ENCODE data around the gene COL1A1.

Gene COL1A1

DNA sequence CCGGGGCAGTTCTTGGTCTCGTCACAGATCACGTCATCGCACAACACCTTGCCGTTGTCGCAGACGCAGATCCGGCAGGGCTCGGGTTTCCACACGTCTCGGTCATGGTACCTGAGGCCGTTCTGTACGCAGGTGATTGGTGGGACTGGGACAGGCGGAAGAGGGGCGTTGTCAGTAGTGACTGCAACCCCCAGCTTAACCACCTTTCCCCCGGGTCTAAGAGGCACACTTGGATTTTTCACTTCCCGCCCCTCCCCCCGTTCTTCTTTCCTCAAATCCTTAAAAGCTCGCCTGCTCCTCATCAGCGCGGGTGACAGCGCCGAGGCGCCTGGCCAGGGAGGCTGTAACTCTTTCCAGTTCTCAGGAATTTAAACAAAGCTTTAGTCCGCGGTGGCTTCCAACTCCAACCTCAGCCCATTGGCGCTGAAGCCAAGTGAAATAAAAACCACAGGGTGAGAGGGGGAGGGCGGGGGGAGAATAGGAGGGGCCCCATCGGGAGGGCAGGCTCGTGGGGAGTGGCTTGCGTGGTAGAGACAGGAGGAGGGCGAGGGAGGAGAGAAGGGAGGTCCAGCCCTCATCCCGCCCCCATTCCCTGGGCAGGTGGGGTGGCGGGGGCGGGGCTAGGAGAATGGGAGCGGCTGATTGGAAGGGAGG is 1.5 kb downstream of the COL1A1 start:
- peak in 8 of 14 donors; percentile 14 to 73 (median 56) for DNase-seq

DNA sequence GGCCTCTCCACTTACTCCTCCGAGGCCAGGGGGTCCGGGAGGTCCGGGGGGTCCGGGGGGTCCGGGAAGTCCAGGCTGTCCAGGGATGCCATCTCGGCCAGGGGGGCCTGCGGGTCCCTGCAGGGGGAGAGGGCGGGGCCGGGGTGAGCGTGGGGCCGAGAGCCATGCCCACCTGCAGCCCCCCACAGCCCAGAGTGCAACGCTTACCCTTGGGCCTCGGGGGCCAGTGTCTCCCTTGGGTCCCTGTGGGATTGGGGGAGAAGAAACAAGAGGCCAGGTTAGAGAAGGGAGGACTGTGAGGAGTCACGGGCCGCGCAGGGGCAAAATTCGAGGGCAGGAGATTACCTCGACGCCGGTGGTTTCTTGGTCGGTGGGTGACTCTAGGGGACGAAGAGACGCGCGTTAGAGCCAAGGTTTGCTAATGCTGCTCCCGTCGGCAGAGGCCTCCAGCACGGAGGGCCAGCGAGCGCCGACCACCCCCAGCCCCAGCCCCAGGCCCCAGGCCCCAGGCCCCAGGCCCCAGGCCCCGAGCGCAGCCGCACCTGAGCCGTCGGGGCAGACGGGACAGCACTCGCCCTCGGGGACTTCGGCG is 2.1 kb downstream of the COL1A1 start:
- no peak for DNase-seq

DNA sequence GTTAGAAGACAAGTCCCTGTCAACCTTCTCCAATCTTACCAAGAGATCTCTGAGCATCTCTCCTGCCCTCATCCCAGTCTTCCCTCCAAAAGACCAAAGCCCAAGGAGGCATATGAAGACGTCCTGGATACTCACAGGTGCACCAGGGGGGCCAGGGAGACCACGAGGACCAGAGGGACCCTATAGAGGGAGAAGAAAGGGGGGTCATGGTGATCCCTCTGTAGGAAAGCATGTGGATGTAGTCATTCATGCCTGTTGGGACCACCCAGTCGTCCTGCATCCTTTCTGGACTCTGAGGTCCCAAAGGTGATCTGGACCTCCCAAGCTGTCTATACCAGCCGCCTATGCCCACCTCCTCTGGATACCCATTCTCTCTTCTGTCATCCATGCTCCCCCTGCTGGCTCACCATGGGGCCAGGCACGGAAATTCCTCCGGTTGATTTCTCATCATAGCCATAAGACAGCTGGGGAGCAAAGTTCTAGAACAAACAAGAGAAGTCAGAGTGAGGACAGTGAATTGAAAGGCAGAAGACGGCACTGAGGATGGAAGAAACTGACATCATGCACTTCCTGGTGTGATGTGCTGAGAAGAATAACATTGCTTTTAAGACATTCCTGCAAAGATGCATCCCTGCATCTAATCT is 3.3 kb downstream of the COL1A1 start:
- DNase-seq = peak in 5 of 14 donors; percentile 3 to 28 (median 12)

DNA sequence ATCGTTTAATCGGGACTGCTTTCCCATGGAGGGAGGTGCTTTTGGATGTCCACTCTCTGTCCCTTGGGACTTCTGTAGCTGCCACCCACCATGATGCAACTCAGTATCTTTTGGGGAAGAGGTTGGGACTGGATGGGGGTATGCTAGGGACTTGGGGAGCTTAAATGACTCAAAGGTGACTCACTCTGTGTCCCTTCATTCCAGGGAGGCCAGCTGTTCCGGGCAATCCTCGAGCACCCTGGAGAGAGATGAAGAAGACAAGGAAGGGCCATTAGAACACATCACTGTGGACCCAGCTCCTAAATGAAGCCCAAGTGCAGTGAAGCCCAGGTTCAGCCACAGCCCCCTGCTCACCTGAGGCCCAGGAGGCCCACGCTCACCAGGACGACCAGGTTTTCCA is 4.6 kb downstream of the COL1A1 start:
- DNase-seq = no peak

DNA sequence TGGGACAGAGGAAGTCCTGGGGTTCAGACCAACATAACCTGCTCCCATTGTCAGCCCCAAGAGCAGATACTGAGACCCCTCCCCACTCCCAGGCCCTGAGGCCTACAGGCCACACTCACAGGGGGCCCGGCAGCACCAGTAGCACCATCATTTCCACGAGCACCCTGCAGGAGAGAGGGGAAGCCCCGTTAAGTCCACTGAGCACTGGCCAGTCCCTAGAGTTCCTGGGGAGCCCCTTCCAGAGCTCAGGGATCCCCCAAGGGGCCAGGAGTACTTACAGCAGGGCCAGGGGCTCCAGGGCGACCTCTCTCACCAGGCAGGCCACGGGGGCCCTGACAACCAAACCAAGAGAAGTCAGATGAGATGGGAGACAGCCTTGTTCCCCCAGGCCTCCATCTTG is 5.4 kb downstream of the COL1A1 start:
- no peak for DNase-seq

DNA sequence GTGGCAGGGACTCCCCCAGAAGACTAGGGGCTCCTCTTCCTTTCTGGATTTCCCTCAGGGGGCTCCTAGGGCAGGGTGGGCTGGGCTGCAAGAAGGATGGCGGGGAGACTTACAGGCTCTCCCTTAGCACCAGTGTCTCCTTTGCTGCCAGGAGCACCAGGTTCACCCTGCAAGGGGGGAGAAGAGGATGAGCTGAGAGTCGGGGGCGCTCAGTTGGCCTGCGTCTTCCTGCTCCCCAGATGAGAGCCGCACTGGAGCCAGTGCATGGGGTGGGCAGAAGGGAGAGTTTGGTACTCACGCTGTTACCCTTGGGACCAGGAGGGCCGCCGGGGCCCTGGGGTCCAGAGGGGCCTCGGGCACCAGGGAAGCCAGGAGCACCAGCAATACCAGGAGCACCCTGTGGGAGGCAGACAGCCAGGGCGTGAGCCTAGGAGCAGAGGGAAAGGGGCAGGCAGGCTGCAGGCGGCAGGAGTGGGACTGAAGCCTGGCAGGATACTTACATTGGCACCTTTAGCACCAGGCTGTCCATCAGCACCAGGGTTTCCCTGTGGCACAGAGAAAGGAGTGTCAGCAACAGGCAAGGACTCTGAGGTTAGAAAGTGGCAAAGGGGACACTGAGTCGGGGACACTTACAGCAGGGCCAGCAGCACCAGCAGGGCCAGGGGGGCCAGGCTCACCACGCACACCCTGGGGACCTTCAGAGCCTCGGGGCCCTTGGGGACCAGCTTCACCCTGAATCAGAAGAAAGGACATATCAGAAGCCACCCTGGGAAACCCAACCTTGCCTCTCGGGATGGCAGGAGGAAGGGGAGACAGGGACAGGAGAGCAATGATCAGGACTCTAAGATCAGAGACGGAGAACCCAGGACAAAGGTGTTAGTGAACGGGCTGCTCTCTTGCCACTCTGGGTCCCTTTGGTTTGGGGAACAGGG is 6.2 kb downstream of the COL1A1 start:
- no peak for DNase-seq

DNA sequence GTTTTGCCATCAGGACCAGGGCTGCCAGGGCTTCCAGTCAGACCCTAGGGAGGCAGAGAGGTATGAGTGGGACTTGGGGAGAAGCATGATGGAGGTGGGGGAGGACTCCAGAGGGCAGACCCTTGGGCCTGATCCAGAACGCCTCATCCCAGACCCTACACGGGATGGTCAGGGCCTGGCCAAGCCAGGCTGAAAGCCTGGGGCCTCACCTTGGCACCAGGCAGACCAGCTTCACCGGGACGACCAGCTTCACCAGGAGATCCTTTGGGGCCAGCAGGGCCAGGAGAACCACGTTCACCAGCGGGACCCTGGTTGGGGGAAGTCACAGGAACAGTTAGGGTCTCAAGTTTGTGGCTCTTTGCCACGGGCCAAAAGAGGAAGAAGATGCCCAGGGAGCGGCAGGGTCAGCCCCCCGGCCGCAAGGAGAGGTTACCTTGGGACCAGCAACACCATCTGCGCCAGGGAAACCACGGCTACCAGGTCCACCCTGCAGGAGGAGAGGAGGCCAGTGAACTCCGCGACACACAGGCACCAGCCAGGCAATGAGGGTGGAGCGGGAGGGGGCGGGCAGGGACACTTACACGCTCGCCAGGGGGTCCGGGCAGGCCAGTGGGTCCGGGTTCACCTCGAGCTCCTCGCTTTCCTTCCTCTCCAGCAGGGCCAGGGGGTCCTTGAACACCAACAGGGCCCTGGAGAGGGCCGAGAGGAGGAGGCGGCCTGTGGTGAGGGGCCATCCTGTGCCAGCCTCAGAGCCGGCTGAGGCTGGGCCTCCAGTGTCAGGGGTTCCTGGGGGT is 7.1 kb downstream of the COL1A1 start:
- DNase-seq = no peak

DNA sequence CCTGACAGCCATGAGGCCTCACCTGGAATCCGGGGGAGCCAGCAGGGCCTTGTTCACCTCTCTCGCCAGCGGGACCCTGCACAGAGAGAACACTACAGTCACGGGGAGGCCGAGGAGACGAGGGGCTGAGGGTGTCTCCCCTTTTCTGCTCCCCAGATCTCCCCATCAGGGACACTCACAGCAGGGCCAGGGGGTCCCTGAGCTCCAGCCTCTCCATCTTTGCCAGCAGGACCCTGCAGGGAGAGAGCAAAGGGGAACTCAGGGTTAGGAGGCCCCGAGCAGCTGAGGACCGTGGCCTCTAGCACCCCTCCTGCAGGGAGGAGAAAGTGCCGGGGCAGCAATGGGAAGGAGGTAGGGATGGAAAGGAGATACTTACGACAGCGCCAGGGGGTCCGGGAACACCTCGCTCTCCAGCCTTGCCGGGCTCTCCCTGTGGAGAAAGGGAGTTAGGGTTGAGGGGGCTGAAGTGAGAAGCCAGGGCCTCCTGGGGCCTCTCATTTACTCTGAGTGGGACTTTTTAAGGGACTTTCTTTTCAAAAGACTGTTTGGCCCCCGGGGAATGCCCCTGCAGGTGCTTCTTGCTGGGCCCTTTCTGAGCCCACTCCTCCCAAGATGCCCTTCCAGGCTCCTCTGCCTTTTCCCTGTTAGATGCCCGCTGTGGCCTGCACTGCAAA is 8.7 kb downstream of the COL1A1 start:
- DNase-seq = no peak

DNA sequence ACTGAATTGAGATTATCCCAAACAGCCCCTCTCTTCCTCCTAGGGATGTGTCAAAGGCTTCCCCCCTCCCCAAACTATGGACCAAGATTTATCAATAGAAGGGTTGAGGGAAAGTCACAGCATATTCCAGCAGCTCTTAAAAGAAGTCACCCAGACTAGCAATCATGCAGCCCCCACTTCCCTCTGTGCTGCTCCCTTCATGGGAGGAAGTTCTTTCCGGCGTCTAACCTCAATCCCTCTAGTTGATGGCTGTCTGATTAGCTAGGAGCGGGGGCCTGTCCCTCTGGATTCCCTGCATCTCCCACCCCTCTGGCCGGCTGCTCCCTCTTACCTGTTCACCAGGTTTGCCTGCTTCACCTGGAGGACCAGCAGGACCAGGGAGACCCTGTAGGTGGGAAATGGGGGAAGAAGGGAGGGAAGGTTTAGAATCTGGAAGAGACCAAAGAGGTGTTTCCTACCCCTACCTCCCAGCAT is 9.2 kb downstream of the COL1A1 start:
- DNase-seq = no peak

DNA sequence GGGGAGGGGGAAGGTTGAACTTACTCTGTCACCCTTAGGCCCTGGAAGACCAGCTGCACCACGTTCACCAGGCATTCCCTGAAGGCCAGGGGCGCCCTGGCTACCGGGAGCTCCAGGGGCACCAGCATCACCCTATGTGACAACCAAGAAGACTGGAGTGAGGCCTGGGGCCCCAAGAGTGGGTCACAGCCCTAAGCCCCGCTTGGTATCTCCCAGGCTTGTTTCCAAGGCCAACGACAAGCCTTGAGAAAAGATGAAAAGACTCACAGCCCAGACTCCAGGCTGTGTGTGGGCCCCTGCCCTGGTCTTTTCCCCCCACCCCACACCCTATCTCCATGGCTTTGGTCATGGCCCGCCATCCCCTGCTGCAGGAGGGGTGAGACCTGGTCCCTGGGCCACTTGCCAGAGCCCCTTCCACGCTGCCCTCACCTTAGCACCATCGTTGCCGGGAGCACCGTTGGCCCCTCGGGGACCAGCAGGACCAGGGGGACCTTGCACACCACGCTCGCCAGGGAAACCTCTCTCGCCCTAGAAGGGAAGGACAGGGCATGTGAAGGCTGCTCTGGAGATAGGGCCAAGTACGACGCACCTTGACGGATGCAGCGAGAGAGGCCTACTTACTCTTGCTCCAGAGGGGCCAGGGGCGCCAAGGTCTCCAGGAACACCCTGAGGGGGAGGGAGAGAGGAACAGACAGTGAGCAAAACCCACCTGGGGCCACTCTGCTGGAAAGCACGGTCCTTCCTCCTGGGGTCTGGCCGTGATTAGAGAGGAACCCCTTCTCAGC is 9.9 kb downstream of the COL1A1 start:
- DNase-seq = no peak

DNA sequence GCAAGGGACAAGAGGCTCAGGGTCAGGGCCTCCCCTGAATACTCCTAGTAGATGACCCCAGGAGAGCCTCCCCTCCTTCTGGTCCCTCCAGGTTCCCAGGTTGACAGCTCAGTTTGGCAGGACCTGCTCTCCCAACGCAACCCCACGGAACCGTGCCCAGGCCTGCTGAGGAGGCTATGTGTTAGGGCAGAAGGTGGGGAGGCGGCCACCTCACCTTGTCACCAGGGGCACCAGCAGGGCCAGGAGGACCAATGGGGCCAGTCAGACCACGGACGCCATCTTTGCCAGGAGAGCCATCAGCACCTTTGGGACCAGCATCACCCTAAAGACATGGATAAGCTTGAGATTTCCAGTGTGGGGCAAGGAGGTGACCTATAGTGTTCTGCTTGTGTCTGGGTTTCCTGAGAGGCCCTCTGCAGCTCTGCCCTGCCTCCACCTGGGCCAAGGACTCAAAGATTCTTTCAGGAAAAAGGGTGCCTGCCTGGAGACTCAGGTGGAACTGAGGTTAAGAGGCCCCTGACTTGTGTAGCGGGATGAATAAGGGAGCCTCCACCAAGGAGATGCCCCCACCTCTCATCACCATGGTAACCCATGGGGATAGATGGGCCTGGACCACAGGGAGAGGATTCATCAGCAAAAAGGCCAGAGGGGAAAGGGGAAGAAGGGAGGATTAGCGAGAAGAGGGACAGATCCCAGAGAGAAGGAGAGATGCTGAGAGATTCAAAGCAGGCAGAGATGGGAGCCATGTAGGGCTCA is 10.7 kb downstream of the COL1A1 start:
- no peak for DNase-seq

DNA sequence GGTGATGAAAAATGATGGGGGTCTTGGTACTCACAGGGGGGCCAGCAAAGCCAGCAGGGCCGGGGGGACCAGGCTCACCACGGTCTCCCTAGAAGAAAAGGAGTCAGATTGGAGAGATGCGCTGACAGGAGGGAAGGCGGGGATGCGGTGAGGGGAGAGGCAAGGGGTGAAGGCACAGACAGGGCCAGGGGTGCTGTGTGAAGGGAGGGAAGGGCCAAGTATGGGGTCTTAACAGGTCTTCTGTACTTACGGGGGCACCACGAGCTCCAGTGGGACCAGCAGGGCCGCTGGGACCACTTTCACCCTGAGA is 11.2 kb downstream of the COL1A1 start:
- no peak for DNase-seq

DNA sequence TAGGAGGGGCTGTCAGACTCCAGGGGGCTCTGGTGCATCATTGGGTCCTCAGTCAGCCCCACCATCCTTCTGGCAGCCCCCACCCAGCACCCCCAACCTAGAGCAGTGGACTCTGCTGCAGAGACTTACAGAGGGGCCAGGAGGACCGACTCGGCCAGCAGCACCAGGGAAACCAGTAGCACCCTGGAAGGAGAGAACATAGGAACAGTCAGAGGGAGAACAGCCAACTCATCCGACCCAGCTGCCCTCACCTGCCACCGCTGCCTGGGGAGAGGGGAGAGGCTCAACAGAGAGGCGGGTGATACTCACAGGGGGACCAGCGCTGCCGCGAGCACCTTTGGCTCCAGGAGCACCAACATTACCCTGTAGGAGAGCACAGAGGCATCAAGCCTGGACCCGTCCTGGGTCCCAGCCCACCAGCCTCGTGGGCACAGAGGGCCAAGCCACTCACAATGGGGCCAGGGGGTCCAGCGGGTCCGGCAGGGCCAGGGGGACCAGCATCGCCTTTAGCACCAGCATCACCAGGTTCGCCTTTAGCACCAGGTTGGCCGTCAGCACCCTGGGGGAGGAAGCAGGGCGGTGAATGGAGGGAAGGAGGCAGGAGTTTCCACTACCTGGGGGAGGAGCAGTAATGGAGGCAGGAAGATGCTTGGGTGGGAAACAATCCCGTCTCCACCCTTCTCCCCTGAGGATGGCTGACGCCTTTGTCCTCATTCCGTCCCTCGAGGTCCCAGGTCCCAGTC is 11.7 kb downstream of the COL1A1 start:
- no peak for DNase-seq

DNA sequence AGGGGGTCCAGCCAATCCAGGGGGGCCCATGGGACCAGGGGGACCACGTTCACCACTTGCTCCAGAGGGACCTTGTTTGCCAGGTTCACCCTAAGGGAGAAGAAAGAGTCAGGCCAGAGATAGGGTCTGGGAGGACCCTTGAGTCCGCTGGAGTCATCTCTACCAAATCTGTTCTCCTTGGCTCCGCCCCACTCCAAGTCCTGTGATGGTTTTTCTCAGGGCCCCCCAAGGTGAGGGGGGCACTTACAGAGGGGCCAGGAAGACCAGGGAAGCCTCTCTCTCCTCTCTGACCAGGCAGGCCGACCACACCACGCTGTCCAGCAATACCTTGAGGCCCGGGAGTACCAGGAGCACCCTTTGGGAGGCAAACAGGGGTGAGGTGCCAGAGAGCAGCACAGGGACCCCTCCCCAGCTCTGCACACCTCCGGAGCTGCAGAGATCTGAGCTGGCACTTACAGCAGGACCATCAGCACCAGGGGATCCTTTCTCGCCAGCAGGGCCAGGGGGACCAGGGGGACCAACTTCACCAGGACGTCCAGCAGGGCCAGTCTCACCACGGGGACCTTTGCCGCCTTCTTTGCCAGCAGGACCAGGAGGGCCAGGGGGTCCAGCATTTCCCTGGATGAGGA is 12.4 kb downstream of the COL1A1 start:
- DNase-seq = no peak

DNA sequence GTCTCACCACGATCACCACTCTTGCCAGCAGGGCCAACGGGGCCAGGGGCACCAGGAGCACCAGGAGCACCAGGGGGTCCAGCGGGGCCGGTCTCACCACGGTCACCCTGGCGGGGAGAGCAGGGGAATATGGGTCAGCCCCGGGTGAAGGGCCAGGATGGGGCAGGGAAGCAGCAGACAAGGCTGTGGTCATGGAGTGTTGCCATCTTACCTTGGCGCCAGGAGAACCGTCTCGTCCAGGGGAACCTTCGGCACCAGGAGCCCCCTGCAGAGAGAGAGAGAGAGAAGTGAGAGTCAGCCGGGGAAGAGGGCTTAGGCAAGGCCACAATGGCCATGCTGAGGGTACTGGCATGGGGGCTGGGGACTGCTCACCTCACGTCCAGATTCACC is 12.9 kb downstream of the COL1A1 start:
- no peak for DNase-seq

DNA sequence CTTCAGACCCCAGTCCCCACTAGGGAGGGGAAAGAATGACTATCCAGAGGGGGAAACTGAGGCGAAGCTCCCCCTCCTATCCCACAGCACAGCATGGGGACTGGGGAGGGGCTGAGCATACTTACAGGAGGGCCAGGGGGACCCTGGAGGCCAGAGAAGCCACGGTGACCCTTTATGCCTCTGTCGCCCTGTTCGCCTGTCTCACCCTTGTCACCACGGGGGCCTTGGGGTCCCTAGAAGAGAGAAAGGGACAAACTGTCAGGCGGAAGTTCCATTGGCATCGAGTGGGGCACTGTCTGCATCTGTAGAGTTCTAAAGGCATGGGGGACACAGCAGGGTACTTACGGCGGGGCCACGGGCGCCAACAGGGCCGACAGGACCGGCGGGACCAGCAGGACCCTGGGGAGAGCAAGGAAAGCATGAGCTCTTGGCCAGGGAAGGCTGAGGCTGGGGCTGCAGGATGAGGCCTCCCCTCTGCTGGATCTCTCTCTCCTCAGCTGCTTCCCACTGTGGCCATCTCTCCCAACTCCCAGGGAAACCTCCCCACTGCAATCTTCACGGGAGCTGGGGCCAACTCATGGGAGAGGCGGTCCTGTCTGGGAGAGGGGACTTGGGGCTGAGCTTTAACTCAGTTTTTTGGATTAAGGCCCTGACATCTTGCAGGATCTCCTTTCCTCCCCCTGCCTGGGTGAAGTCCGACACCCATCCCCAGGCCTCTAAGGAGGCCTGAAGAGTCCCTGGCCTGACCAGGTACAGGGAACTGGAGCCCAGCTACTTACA is 13.5 kb downstream of the COL1A1 start:
- no peak for DNase-seq

DNA sequence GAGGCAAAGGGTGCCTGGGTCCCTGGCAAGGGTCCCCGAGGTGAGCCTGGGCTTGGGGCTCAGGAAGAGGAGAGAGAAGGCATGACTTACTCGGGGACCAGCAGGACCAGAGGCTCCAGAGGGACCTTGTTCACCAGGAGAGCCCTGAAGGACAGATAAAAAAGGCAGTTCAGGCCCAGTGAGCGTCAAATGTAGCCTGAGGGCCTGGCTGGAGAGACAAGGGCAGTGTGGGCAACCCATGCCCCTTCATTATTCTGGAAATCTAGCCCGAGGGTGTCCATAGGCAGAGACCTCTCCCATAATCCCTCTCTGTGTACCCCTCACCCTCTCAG is 14.1 kb downstream of the COL1A1 start:
- no peak for DNase-seq

Measured in C1 segment of cervical spinal cord (tissue), 14 donors.